Mesenteric fat pad (tissue), 1 donor: ENCODE results near the gene TTI1. TPM values are rescaled to one million over a fixed set of nuclear protein-coding genes. Genes with fewer than 3 reads are reported as not detected.
"Not testable (repeated sequence)": the region's sequence is repeated elsewhere in the genome, so short reads cannot be mapped to it uniquely, and the experiment has no call there.

Experiments used
- DNase-seq: peaks from one replicate; pipeline ENCODE4 v3.0.0-alpha.2; 2020; ENCODE audit warnings: low spot score
- total RNA-seq: library from RNA; stranded (reverse); fragmentation: NEBNext Ultra II Directional; extraction: Animal tissue kit (Norgen Biotek cat#: 25700); gene quantifications from one replicate; pipeline ENCODE4 v1.2.1, GENCODE V29; 2021
- donor health status: DM: yes; HTN: yes; CAD: no.

TTI1 gene
- total RNA-seq, 1 donor from 2014 or later = 10.9 TPM

- no peak for DNase-seq
These were observed 62.4 kb downstream of the TTI1 start for GRCh38 chr20:37970856-37971245.

GRCh38 chr20:37969949-37970855 is 63.1 kb downstream of the TTI1 start:
- no peak for DNase-seq

GRCh38 chr20:37968841-37969401 is 64.3 kb downstream of the TTI1 start:
- no peak for DNase-seq

GRCh38 chr20:37963483-37963882 is 69.8 kb downstream of the TTI1 start:
- not testable (repeated sequence) for DNase-seq

GRCh38 chr20:37961066-37961465 is 72.2 kb downstream of the TTI1 start:
- no peak for DNase-seq

GRCh38 chr20:37958856-37959520 is 74.3 kb downstream of the TTI1 start:
- DNase-seq = no peak

- DNase-seq = no peak
These were observed 77.1 kb downstream of the TTI1 start for GRCh38 chr20:37956107-37956585.

- peak; percentile 65 for DNase-seq
These were observed 77.7 kb downstream of the TTI1 start for GRCh38 chr20:37955511-37955910.

GRCh38 chr20:37954626-37955025 is 78.6 kb downstream of the TTI1 start:
- DNase-seq = no peak

GRCh38 chr20:37954190-37954589 is 79.1 kb downstream of the TTI1 start:
- no peak for DNase-seq

- DNase-seq = no peak
These were observed 84.3 kb downstream of the TTI1 start for GRCh38 chr20:37948956-37949355.

GRCh38 chr20:37947943-37948342 is 85.3 kb downstream of the TTI1 start:
- DNase-seq = no peak

GRCh38 chr20:37946946-37947345 is 86.3 kb downstream of the TTI1 start:
- DNase-seq = peak; percentile 45

GRCh38 chr20:37945091-37945547 is 88.1 kb downstream of the TTI1 start:
- peak; percentile 30 for DNase-seq

- peak; percentile 74 for DNase-seq
These were observed 88.7 kb downstream of the TTI1 start for GRCh38 chr20:37944456-37944981.

- peak; percentile 41 for DNase-seq
These were observed 89.5 kb downstream of the TTI1 start for GRCh38 chr20:37943501-37944455.

- DNase-seq = peak; percentile 16
These were observed 90.2 kb downstream of the TTI1 start for GRCh38 chr20:37943033-37943432.

- DNase-seq = peak; percentile 28
These were observed 91.3 kb downstream of the TTI1 start for GRCh38 chr20:37941992-37942391.

- DNase-seq = peak; percentile 60
These were observed 91.9 kb downstream of the TTI1 start for GRCh38 chr20:37941332-37941731.

- DNase-seq = no peak
These were observed 92.4 kb downstream of the TTI1 start for GRCh38 chr20:37940858-37941257.
